H1 (cell line): ENCODE results near the gene FAM53B. TPM values are rescaled to one million over a fixed set of nuclear protein-coding genes. Genes with fewer than 3 reads are reported as not detected.

Experiments
- CHD7 ChIP-seq: fragments of 300-600 bp; sonication (generic); IDR thresholded peaks from 2 replicates; pipeline ENCODE4 v1.7.1; 2012; ENCODE audit warnings: low read length, moderate library complexity, mild to moderate bottlenecking, inconsistent platforms; ENCODE audit not compliant: insufficient replicate concordance
- EP300 ChIP-seq, 2 experiments: IDR thresholded peaks; 1 replicate in 1 of 2; 2 replicates in 1 of 2; pipeline ENCODE4 v1.6.1; 2011 to 2012; ENCODE audit warnings: low read depth in 2 of 2, low read length in 2 of 2, mild to moderate bottlenecking in 2 of 2, borderline replicate concordance in 1 of 2, inconsistent platforms in 1 of 2, moderate library complexity in 1 of 2
- MAFK ChIP-seq: IDR thresholded peaks from 2 replicates; pipeline ENCODE4 v1.6.1; 2012; ENCODE audit warnings: low read depth, mild to moderate bottlenecking, improper control_type of control experiment, low read length
- POU5F1 ChIP-seq: IDR thresholded peaks from 2 replicates; pipeline ENCODE4 v1.6.1; 2011; ENCODE audit warnings: low read depth, mild to moderate bottlenecking, low read length, moderate library complexity
- SRF ChIP-seq: IDR thresholded peaks from 2 replicates; pipeline ENCODE4 v1.6.1; 2011; ENCODE audit warnings: mild to moderate bottlenecking, low read depth, low read length, moderate library complexity
- TAF1 ChIP-seq: IDR thresholded peaks from 2 replicates; pipeline ENCODE4 v1.6.1; 2011; ENCODE audit warnings: mild to moderate bottlenecking, low read depth, low read length
- USF2 ChIP-seq: IDR thresholded peaks from 2 replicates; pipeline ENCODE4 v1.6.1; 2011; ENCODE audit warnings: low read length, improper control_type of control experiment
- polyA plus RNA-seq, 7 experiments: library from polyadenylated mRNA; depleted of rRNA in 3 of 7; stranded (reverse) in 5 of 7; unstranded in 2 of 7; fragments of >200 nt in 5 of 7; fragments of 200-250 nt in 2 of 7; gene quantifications; 1 replicate in 5 of 7; 2 replicates in 1 of 7; 4 replicates in 1 of 7; pipeline versions ENCODE4 v1.2.1 to v1.2.3, GENCODE V29; 2011 to 2013; ENCODE audit warnings: missing spikeins in 2 of 7, mixed read lengths in 2 of 7
- total RNA-seq: library from RNA; stranded (reverse); fragmentation: NEBNext Ultra II Directional; extraction: Animal tissue kit (Norgen Biotek cat#: 25700); gene quantifications from 2 replicates; pipeline ENCODE4 v1.2.1, GENCODE V29; 2021

Gene FAM53B
- total and polyA plus RNA-seq, 2 of the 8 experiments (the other 6 are each of a cell fraction or from before 2014, with no cell fraction given): 5.3 to 14.4 TPM

GRCh38 chr10:124688386-124688785 is 55.8 kb downstream of the FAM53B start (continued):
- TF ChIP-seq CHD7 (no peak), EP300 (IDR thresholded peaks at IDR 0.05; ENCODE audit: borderline replicate concordance in 1 of 2, low read depth in 2 of 2, low read length in 2 of 2) (no peak), SRF (no peak), TAF1 (no peak), POU5F1 (no peak), MAFK (no peak), USF2 (no peak)
